Measurements from ENCODE around the gene GBF1. TPM values are rescaled to one million over a fixed set of nuclear protein-coding genes. Genes with fewer than 3 reads are reported as not detected.

The GBF1 gene, protein sequence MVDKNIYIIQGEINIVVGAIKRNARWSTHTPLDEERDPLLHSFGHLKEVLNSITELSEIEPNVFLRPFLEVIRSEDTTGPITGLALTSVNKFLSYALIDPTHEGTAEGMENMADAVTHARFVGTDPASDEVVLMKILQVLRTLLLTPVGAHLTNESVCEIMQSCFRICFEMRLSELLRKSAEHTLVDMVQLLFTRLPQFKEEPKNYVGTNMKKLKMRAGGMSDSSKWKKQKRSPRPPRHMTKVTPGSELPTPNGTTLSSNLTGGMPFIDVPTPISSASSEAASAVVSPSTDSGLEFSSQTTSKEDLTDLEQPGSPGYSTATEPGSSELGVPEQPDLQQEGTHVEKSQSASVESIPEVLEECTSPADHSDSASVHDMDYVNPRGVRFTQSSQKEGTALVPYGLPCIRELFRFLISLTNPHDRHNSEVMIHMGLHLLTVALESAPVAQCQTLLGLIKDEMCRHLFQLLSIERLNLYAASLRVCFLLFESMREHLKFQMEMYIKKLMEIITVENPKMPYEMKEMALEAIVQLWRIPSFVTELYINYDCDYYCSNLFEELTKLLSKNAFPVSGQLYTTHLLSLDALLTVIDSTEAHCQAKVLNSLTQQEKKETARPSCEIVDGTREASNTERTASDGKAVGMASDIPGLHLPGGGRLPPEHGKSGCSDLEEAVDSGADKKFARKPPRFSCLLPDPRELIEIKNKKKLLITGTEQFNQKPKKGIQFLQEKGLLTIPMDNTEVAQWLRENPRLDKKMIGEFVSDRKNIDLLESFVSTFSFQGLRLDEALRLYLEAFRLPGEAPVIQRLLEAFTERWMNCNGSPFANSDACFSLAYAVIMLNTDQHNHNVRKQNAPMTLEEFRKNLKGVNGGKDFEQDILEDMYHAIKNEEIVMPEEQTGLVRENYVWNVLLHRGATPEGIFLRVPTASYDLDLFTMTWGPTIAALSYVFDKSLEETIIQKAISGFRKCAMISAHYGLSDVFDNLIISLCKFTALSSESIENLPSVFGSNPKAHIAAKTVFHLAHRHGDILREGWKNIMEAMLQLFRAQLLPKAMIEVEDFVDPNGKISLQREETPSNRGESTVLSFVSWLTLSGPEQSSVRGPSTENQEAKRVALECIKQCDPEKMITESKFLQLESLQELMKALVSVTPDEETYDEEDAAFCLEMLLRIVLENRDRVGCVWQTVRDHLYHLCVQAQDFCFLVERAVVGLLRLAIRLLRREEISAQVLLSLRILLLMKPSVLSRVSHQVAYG (N-terminal part only)
- total RNA-seq, result 40.1 and 40.2 TPM in 2 replicates

DNA sequence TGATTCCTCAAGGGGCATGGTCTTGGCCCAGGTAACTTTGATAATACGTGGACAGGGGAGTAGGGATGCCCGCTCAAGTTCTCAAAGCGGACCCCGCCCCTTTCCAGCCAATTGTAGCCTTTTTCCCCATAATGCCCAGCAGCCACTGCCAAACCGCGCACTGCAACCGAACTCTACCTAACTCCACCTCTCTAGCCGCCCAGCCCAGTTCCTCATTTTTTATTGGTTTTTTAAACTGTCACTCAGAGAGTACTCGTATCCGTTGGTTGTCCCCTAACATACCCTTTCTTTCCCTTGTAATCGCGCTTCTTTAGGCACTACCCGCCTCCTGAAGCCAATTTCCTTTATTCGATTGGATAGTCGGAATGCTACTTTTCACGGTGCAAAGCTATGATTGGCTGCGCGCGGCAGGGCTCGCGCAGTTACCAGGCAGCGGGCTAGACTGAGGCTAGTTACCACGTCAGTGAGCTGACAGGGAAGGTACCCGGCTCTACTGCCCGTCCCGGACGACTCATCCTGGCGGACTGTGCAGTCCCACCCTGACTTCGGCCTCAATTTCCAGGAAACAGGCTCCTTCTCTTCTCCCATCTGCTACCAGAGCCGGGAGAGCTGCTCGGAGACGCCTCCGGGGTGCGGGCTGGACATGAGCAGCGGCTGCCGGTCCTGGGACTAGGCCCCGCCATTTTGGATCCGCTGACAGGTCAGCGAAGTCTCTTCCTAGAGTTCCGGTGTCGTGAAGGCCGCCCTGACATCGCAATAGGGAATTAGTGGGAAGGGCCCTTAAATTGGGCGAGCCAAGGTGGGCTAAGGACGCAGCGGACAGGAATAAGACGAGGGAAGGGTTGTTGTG lies at the start of gene GBF1:
GBF1 (plus strand) TSS at position 451 of the 850 bp plus-strand sequence. CDS start 13,407 bp downstream, outside the sequence.

DNA sequence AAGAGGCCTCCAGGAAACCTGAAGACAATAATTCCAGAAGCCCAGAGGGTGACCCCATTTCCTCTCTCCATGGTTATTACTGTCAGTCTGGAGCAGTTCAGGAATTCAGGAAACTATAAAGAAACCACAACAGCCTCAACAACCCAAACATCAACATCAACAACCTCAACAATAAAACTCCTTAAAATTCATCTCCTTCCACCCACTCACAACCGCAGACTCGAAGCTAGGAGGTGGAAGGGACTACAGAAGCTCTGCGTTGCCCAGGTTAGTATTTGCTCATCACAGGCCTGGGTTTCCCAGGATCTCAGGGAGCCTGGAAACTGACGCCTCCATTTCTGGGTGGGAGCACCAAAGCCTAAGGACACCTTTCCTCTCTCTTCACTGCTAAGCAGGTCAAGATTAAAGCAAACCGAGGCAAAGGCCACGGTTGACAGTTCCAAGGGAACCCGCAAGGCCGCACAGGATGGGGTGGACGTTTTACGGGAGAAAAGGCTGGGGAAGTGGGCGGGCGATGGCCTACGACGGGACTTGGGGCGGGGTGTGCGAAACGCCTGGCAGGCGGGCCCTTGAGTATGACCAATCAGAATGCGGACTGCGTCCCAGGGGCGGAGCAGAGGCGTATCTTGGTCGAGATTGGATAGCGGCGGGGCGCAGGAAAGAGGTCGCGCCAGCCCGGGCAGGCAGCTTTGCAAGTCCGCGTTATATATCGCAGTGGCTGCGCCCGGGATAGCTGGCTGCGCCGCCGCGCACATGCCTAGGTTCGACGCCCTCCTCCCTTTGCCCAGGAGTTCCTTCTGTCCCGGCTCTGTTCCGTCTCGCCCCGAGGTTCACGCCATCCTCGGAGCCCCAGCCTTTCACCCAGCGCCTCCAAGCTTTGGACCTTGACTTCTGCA lies 19.4 kb upstream of the GBF1 start, which contains the start of gene ELOVL3:
ELOVL3 (plus strand) TSS at position 654 of the 896 bp plus-strand sequence. CDS start 250 bp downstream, outside the sequence.

DNA sequence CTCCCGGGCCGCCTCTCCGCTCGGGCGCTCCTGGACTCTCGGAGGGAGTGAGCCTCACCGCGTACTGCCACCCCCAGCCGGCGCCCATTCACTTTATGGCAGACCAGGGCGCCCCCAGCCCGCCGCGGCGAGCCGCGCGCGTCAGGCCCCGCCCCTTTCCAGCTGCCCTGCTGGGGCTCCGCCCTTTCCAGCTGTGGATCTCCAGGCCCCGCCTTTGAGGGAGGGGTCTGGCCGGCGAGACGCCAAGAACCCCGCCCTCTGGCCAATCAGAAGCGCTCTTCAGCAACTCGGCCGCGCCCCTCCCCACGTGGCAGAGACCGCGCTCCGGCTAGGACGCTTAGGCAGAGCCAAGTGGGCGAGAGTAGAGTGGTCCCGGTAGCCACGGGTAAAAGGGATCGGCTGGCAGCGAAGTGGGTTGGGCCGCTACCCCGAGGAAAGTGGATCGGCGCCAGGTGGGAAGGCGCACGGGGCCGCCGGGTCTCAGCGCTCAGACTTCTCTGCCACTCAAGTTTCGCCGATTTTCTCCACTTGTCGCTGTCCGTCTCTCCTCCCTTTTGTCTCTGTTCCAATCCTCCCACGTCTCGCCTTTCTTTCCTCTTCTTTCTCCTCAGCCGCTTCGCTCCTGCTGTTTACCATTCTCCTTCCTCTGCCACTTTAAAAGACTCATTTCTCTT lies 3.8 kb upstream of the GBF1 start, which contains the start of gene PITX3:
PITX3 (minus strand) TSS at position 69 of the 674 bp plus-strand sequence. CDS start 9,432 bp downstream, outside the sequence.

DNA sequence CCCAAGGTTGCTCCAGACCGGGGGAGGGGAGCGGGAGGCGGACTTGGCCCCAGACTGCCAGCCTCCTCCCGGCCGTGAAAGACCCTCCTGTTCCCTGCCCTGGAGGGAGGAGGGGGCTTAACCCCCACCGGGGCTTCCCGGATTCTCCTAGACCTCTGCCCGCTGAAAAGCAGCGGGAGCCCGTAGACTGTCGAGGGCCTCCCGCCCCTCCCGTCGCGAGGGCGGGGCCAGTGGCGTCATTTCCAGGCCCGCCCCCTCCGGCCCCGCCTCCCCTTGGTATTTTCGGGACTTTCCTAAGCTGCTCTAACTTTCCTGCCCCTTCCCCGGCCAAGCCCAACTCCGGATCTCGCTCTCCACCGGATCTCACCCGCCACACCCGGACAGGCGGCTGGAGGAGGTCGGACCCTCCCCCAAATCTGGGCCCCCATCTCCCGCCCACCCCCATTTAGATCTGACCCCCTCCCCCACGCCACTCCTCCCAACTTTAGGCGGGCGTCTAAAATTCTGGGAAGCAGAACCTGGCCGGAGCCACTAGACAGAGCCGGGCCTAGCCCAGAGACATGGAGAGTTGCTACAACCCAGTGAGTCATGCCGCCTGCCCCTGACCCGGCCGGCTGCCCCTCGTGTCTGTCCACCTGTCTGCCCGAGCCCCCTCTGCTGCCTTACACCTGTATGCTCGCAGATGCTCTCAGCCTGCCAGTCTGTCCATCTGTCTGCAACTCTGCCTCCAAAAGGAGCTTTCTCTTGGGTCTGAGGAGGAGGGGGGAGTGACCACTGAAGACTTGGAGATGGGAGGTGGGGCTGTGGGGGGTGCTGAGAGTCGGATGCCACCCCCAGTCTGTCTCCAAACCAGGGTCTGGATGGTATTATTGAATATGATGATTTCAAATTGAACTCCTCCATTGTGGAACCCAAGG lies 150.3 kb downstream of the GBF1 start, which contains the start of gene NFKB2:
NFKB2 (plus strand) TSS at position 306 of the 917 bp plus-strand sequence; CDS start at position 561, 255 bp downstream.

DNA sequence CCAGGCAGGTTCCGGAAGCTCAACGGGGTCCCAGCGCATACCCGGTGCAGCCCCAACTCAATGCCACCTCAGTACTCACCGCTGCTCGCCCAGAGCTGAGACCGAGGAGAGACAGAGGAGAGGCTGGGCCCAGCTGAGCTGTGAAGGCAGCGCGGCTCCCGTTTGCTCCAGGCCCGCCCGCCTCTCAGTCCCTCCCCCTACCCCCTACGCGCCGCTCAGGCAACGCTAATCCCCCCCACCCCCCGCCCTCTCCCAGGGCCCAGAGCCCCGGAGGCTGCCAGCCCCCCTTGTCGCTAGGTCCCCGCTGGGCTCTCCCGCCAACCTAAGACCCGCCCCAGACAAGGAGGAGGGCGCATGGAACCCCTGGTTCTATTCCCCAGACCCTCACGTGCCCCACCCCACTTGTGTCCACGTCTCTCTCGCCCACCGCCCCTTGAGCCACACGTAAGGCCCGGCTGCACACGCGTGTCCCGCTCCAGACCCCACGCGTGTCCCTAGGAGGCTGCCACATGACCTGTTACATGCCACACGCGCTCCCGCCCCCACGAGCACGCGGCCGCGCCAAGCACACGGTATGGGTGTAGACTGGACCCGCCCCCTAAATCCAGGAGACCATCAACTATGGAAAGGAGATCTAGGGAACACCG lies 173.4 kb downstream of the GBF1 start, which contains the start of gene PSD:
PSD (minus strand) TSS at position 164 of the 647 bp plus-strand sequence. CDS start 1,747 bp downstream, outside the sequence.

DNA sequence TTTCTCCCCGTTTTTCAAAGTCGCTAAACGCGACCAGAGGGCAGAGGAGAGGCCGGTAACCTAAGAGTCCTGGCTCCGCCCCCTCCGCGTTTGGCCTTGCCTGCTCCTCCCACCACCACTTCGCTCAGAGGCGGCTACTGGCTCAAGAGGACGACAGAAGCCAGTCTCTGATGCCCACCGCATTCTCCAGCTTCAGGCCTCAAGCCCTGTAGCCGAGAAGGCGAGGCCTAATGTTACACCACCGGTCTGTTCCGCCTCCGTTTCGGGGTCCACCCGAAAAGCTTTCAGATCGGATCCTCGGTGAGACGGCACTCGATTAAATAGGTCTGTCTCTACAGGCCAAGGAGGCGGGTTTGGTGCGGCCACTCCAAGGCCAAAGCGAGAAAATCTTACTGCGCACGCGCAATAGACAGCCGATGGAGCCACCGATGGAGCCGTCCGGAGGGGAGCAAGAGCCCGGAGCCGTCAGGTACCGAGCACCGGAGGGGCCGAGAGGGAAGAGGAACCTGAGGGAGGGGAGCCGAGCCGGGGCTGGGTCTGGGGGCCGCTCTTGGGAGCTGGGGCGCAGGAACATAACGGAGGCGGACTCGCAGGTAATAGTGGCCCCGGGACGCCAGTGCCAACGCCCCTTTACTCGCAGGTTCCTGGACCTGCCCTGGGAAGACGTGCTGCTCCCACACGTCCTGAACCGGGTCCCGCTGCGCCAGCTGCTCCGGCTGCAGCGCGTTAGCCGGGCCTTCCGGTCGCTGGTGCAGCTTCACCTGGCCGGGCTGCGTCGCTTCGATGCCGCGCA lies 175.6 kb downstream of the GBF1 start, which contains the start of gene FBXL15:
FBXL15 (plus strand) TSS at position 123 of the 793 bp plus-strand sequence; CDS start at position 417, 294 bp downstream.

Other genes starting within 250 kb of the GBF1 start
- 5.9 and 7.9 TPM in 2 replicates for gene ARMH3, start 189.4 kb upstream of the GBF1 start, total RNA-seq
- gene HPS6, start 180.2 kb upstream of the GBF1 start, total RNA-seq, result 24.2 and 27.4 TPM in 2 replicates
- 29.6 and 34.3 TPM in 2 replicates for gene LDB1, start 125.2 kb upstream of the GBF1 start, total RNA-seq
- 20.5 and 24.2 TPM in 2 replicates for gene PPRC1, start 112.5 kb upstream of the GBF1 start, total RNA-seq
- 57.7 and 67.1 TPM in 2 replicates for gene NOLC1, start 93.1 kb upstream of the GBF1 start, total RNA-seq
- gene ELOVL3, start 19.2 kb upstream of the GBF1 start, total RNA-seq, result 0.15 and 0.17 TPM in 2 replicates
- gene PITX3, start 4.0 kb upstream of the GBF1 start, total RNA-seq, result not detected in 2 replicates
- 22.4 and 22.9 TPM in 2 replicates for gene NFKB2, start 150.2 kb downstream of the GBF1 start, total RNA-seq
- gene PSD, start 173.3 kb downstream of the GBF1 start, total RNA-seq, result 0.67 and 1.9 TPM in 2 replicates
- 19.6 and 21.0 TPM in 2 replicates for gene FBXL15, start 175.3 kb downstream of the GBF1 start, total RNA-seq
- gene CUEDC2, start 187.0 kb downstream of the GBF1 start, total RNA-seq, result 102 and 104 TPM in 2 replicates
- 0.15 and 0.17 TPM in 2 replicates for gene C10orf95, start 206.0 kb downstream of the GBF1 start, total RNA-seq